SH-SY5Y (cell line): ENCODE measurements around the gene SLC30A3.

Experiments
- GATA2 ChIP-seq: IDR thresholded peaks from 2 replicates; pipeline ENCODE4 v1.6.1; 2011; ENCODE audit warnings: mild to moderate bottlenecking, low read depth, low read length
- GATA3 ChIP-seq: IDR thresholded peaks from 2 replicates; pipeline ENCODE4 v1.6.1; 2011; ENCODE audit warnings: low read depth, mild to moderate bottlenecking, low read length, moderate library complexity

Gene SLC30A3

GRCh38 chr2:27275211-27276150 is 12.6 kb upstream of the SLC30A3 start, which contains the start of gene DNAJC5G:
Gene DNAJC5G (plus strand): TSS chr2:27275433. CDS start chr2:27276729, 1,296 bp downstream.
- TF ChIP-seq GATA3 (no peak), GATA2 (no peak)

- TF ChIP-seq GATA2 = no peak
- no peak for TF ChIP-seq GATA3
Observed at GRCh38 chr2:27271631-27272340, 8.9 kb upstream of the SLC30A3 start.

- TF ChIP-seq GATA3 (no peak), GATA2 (no peak)
Observed at GRCh38 chr2:27270670-27271069, 7.8 kb upstream of the SLC30A3 start.

GRCh38 chr2:27270131-27270530 is 7.3 kb upstream of the SLC30A3 start:
- TF ChIP-seq GATA2 (no peak), GATA3 (no peak)

GRCh38 chr2:27265536-27265870 is 2.7 kb upstream of the SLC30A3 start:
- TF ChIP-seq GATA3 = no peak
- TF ChIP-seq GATA2 = no peak

GRCh38 chr2:27264753-27265535 is 2.1 kb upstream of the SLC30A3 start:
- TF ChIP-seq GATA3 (no peak), GATA2 (no peak)

GRCh38 chr2:27264253-27264752 is 1.5 kb upstream of the SLC30A3 start:
- TF ChIP-seq GATA3 (no peak), GATA2 (no peak)

GRCh38 chr2:27263287-27264252 is 723 bp upstream of the SLC30A3 start:
- no peak for TF ChIP-seq GATA3
- TF ChIP-seq GATA2 = no peak

- TF ChIP-seq GATA2 (no peak), GATA3 (no peak)
Observed at GRCh38 chr2:27261926-27262298, 935 bp downstream of the SLC30A3 start.

- TF ChIP-seq GATA3 (no peak), GATA2 (no peak)
Observed at GRCh38 chr2:27261241-27261925, 1.5 kb downstream of the SLC30A3 start.

- TF ChIP-seq GATA3 (no peak), GATA2 (no peak)
Observed at GRCh38 chr2:27258051-27258450, 4.8 kb downstream of the SLC30A3 start.

- TF ChIP-seq GATA2 (no peak), GATA3 (no peak)
Observed at GRCh38 chr2:27256855-27257454, 5.9 kb downstream of the SLC30A3 start.

- no peak for TF ChIP-seq GATA3
- no peak for TF ChIP-seq GATA2
Observed at GRCh38 chr2:27255660-27256059, 7.2 kb downstream of the SLC30A3 start.
